ENCODE results near the gene TEX48.

TEX48 gene

DNA sequence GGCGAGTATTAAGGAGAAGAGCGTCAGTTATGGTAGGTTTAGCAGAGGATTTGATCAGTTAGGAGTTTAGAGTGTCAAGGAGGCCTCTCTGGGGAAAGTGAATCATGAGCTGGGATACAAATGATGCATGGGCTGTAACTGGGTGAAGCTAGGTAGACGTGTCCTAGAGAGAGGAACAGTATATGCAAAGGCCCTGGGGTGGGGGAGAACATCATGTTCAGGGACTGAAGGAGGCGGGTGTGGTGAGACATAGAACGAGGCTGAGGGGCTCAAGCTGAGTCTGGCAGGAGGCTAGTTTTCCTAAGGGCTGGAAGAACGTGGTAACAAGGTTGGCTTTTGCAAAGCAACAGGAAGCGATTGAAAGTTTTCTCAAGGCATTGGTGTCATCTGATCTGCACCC, 60.4 kb downstream of the TEX48 start:
- no peak for DNase-seq (ENCODE audit: low read depth)

DNA sequence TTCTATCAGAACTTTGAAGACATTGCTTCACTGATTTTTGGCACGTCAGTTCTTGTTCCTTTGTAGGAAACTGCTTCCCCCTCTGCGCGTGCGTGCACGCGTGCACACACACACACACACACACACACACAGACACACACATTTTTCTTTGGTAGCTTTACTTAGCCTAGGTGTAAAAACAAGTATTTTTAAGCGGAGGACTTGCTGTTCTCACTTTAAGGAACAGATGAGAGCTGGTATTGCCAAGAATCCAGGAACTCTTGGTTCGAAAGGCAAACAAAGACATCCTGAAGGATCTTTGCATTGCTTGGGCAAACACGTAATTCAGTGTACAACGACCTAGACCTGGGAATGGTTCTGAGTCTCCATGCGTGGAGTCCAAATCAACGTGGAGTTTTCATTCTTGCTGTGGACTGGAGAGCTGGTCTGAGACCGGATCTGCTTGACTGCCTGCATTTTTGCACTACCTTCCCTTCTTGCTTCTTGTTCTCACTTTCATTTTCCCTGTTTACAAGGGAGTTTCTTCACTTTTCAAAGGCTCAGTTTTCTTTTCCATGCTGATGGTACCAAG, 62.7 kb downstream of the TEX48 start:
- no peak for DNase-seq (ENCODE audit: low read depth)

DNA sequence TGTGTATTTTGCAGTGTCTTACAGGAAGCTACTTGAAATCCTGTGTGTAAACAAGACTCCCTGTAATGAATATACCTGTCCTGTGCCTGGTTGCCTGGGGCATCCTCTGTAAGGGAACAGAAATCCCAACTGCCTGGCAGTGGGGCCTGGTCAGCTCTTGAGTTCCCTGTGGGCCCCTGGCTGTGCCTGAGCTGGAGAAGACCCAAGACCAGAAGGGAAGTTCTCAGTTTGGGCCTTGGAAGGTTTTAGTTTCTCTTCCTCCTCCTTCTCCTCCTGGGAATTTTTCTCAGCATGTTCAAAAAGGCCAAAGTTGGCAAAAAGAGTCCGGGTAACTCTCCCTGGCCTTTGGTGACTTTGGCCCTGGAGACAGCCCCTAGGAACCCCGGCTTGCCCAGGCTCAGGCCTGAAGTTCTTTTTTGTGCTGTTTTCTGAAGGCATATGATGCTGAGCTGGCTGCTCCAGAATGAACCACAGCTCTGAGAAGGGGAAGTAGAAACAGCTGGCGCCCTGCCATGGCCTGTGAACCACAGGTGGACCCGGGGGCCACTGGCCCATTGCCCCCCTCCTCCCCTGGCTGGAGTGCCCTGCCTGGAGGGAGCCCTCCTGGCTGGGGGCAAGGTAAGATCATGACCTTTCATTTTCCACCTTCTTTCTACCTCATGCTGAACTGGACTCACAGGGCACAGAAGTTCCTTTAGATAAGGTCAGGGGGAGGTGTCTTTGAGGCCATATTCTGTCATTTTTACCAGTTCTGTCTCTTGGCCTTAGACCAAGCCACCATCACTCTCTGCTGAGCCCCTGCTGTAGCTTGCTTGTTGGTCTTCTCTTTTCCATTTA, 65.1 kb downstream of the TEX48 start:
- DNase-seq (ENCODE audit: low read depth) = no peak
